Kidney epithelial cell (primary cell): ENCODE measurements around the gene DBNDD1. TPM values are rescaled to one million over a fixed set of nuclear protein-coding genes. Genes with fewer than 3 reads are reported as not detected.

ENCODE experiments used
- total RNA-seq: library from RNA; depleted of rRNA; stranded (reverse); fragments of >200 nt; gene quantifications from 2 replicates; pipeline ENCODE4 v1.2.3, GENCODE V29; 2015

DBNDD1 gene
- total RNA-seq, 1 donor from 2014 or later, result 27.2 TPM

Other genes starting within 250 kb of the DBNDD1 start
- gene FANCA, start 202.8 kb downstream of the DBNDD1 start, total RNA-seq, result 16.0 and 19.1 TPM in 2 replicates
- gene SPIRE2, start 191.0 kb downstream of the DBNDD1 start, total RNA-seq, result 1.2 and 1.4 TPM in 2 replicates
- 145 and 149 TPM in 2 replicates for gene TCF25, start 145.9 kb downstream of the DBNDD1 start, total RNA-seq
- 1.5 and 3.0 TPM in 2 replicates for gene MC1R, start 100.6 kb downstream of the DBNDD1 start, total RNA-seq
- 599 and 683 TPM in 2 replicates for gene TUBB3, start 96.1 kb downstream of the DBNDD1 start, total RNA-seq
- gene DEF8, start 70.7 kb downstream of the DBNDD1 start, total RNA-seq, result 101 and 107 TPM in 2 replicates
- gene PRDM7, start 57.9 kb upstream of the DBNDD1 start, total RNA-seq, result not detected in 2 replicates